Suprapubic skin (tissue), 4 donors: Measurements from ENCODE around the gene SPRED1.

Source experiments
- POLR2A ChIP-seq, 2 donors: fragments of 450-650 bp; IDR thresholded peaks; one replicate each; pipeline ENCODE4 v1.6.1; 2017; ENCODE audit warnings: antibody characterized with exemption in 2 of 2, mild to moderate bottlenecking in 2 of 2, moderate library complexity in 2 of 2
- POLR2AphosphoS5 ChIP-seq, 3 donors: sonication (generic); formaldehyde crosslinking; IDR thresholded peaks; one replicate each; pipeline ENCODE4 v1.6.1; 2017; ENCODE audit warnings: antibody characterized with exemption in 3 of 3
- TF ChIP-seq, protein P1 (sequence below), 2 donors: fragments of 200-600 bp in 1 of 2; fragments of 450-650 bp in 1 of 2; sonication (generic) in 1 of 2; IDR thresholded peaks; one replicate each; pipeline ENCODE4 v1.5.1; 2016 to 2019; ENCODE audit warnings: antibody characterized with exemption in 2 of 2, mild to moderate bottlenecking in 1 of 2, moderate library complexity in 1 of 2

DNA sequence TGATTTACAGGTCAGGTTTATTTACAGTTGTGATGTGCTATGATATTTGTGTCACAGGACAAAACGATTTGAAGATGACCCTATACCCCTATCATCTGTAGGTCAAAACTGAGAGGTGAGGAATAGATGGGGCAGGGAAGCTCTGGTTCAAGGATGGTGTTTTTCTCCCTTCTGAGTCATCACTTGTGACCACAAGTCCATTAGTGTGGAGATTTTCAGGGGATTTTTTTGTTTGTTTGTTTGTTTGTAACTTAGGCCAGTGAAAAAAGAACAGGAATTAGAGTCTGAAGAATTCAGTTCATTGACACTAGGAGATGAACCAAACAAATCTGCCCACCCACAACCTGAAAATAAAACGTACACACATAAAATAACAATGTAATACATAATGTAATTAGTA lies 138.6 kb downstream of the SPRED1 start:
- TF ChIP-seq POLR2A (IDR thresholded peaks at IDR 0.05) (no peak), POLR2AphosphoS5 (IDR thresholded peaks at IDR 0.05) (no peak)
- TF ChIP-seq, protein P1, sequence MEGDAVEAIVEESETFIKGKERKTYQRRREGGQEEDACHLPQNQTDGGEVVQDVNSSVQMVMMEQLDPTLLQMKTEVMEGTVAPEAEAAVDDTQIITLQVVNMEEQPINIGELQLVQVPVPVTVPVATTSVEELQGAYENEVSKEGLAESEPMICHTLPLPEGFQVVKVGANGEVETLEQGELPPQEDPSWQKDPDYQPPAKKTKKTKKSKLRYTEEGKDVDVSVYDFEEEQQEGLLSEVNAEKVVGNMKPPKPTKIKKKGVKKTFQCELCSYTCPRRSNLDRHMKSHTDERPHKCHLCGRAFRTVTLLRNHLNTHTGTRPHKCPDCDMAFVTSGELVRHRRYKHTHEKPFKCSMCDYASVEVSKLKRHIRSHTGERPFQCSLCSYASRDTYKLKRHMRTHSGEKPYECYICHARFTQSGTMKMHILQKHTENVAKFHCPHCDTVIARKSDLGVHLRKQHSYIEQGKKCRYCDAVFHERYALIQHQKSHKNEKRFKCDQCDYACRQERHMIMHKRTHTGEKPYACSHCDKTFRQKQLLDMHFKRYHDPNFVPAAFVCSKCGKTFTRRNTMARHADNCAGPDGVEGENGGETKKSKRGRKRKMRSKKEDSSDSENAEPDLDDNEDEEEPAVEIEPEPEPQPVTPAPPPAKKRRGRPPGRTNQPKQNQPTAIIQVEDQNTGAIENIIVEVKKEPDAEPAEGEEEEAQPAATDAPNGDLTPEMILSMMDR (IDR thresholded peaks at IDR 0.05) = no peak
